HepG2 (cell line): ENCODE results near the gene SLC34A3. TPM values are rescaled to one million over a fixed set of nuclear protein-coding genes. Genes with fewer than 3 reads are reported as not detected.

Experiments used
- ATF3 ChIP-seq: sonication (generic); formaldehyde crosslinking; IDR thresholded peaks from 2 replicates; pipeline ENCODE4 v1.4.0; 2020; ENCODE audit warnings: missing genetic modification reagents
- ATF7 ChIP-seq, 2 experiments: fragments of 450-650 bp in 1 of 2; sonication (generic) in 1 of 2; formaldehyde crosslinking in 1 of 2; IDR thresholded peaks; 2 replicates each; pipeline versions ENCODE4 v1.4.0 to v1.6.1; 2016 to 2020; ENCODE audit warnings: antibody characterized with exemption in 1 of 2, mild to moderate bottlenecking in 1 of 2, missing genetic modification reagents in 1 of 2
- CSRNP2 ChIP-seq: sonication (generic); formaldehyde crosslinking; conservative IDR thresholded peaks from 2 replicates; pipeline ENCODE4 v1.8.0; 2022; ENCODE audit warnings: low read depth, missing genetic modification reagents
- GTF3A ChIP-seq: sonication (generic); formaldehyde crosslinking; conservative IDR thresholded peaks from 2 replicates; pipeline ENCODE4 v1.4.0; 2020; ENCODE audit warnings: mild to moderate bottlenecking, missing genetic modification reagents
- HNRNPLL ChIP-seq: fragments of 200-400 bp; formaldehyde crosslinking; IDR thresholded peaks from 2 replicates; pipeline ENCODE4 v1.6.1; 2017; ENCODE audit warnings: mild to moderate bottlenecking, low read depth, low read length; ENCODE audit not compliant: poor library complexity, severe bottlenecking
- NFE2L2 ChIP-seq: fragments of 150-350 bp; IDR thresholded peaks from 2 replicates; pipeline ENCODE4 v1.6.1; 2014; ENCODE audit warnings: low read length
- RARG ChIP-seq: sonication (generic); formaldehyde crosslinking; IDR thresholded peaks from 2 replicates; pipeline ENCODE4 v1.4.0; 2020; ENCODE audit warnings: low read depth, mild to moderate bottlenecking, missing genetic modification reagents
- SMARCE1 ChIP-seq: fragments of 450-650 bp; IDR thresholded peaks from 2 replicates; pipeline ENCODE4 v1.6.1; 2017; ENCODE audit warnings: borderline replicate concordance
- TBX2 ChIP-seq: sonication (generic); formaldehyde crosslinking; IDR thresholded peaks from 2 replicates; pipeline ENCODE4 v1.5.0; 2020; ENCODE audit warnings: missing genetic modification reagents, mild to moderate bottlenecking, borderline replicate concordance
- TFE3 ChIP-seq: IDR thresholded peaks from 2 replicates; pipeline ENCODE4 v1.6.1; 2016
- ZFYVE20 ChIP-seq: sonication (generic); formaldehyde crosslinking; IDR thresholded peaks from 2 replicates; pipeline ENCODE4 v1.8.0; 2023; ENCODE audit warnings: low read depth, mild to moderate bottlenecking, moderate library complexity, missing genetic modification reagents, borderline replicate concordance
- ZNF18 ChIP-seq: sonication (generic); formaldehyde crosslinking; IDR thresholded peaks from 2 replicates; pipeline ENCODE4 v1.8.0; 2022; ENCODE audit warnings: mild to moderate bottlenecking, missing genetic modification reagents; ENCODE audit not compliant: insufficient replicate concordance
- ZNF383 ChIP-seq: sonication (generic); formaldehyde crosslinking; IDR thresholded peaks from 2 replicates; pipeline ENCODE4 v1.4.0; 2020; ENCODE audit warnings: missing genetic modification reagents, mild to moderate bottlenecking, borderline replicate concordance
- ZNF746 ChIP-seq: sonication (generic); formaldehyde crosslinking; IDR thresholded peaks from 2 replicates; pipeline ENCODE4 v1.8.0; 2022; ENCODE audit warnings: mild to moderate bottlenecking, missing genetic modification reagents
- ZNF777 ChIP-seq: sonication (generic); formaldehyde crosslinking; IDR thresholded peaks from 2 replicates; pipeline ENCODE4 v1.4.0; 2020; ENCODE audit warnings: missing genetic modification reagents
- ZNF788 ChIP-seq: sonication (generic); formaldehyde crosslinking; IDR thresholded peaks from 2 replicates; pipeline ENCODE4 v1.5.0; 2020; ENCODE audit warnings: mild to moderate bottlenecking, missing genetic modification reagents, borderline replicate concordance
- ZNF891 ChIP-seq: sonication (generic); formaldehyde crosslinking; IDR thresholded peaks from 2 replicates; pipeline ENCODE4 v1.5.0; 2020; ENCODE audit warnings: mild to moderate bottlenecking, missing genetic modification reagents
- polyA plus RNA-seq, 8 experiments: library from polyadenylated mRNA; depleted of rRNA in 3 of 8; stranded (reverse) in 7 of 8; unstranded in 1 of 8; fragments of >200 nt; fragmentation: Illumina TruSeq in 4 of 8; extraction: Trizol in 4 of 8; gene quantifications; 2 replicates each; pipeline versions ENCODE4 v1.2.1 to v1.2.3, GENCODE V29; 2011 to 2016; ENCODE audit warnings: low read depth in 4 of 8, missing spikeins in 1 of 8, mixed read lengths in 1 of 8; ENCODE audit not compliant: insufficient read depth in 1 of 8
- total RNA-seq, 5 experiments: library from RNA; depleted of rRNA; stranded (reverse); fragments of >200 nt; fragmentation: Illumina TruSeq; extraction: Trizol; gene quantifications; 2 replicates each; pipeline ENCODE4 v1.2.3, GENCODE V29; 2016; ENCODE audit warnings: low read depth in 1 of 5
- TF ChIP-seq, protein P1 (sequence below): sonication (generic); formaldehyde crosslinking; IDR thresholded peaks from 2 replicates; pipeline ENCODE4 v1.8.1; 2023; ENCODE audit warnings: missing genetic modification reagents, inconsistent platforms, borderline replicate concordance
- TF ChIP-seq, protein P2 (sequence below): sonication (generic); formaldehyde crosslinking; conservative IDR thresholded peaks from 2 replicates; pipeline ENCODE4 v1.8.0; 2022; ENCODE audit warnings: mild to moderate bottlenecking, moderate library complexity, missing genetic modification reagents

Gene SLC34A3
- total and polyA plus RNA-seq, 2 of the 13 experiments (the other 11 are each of a cell fraction or from before 2014, with no cell fraction given) = 0.07 to 1.0 TPM

DNA sequence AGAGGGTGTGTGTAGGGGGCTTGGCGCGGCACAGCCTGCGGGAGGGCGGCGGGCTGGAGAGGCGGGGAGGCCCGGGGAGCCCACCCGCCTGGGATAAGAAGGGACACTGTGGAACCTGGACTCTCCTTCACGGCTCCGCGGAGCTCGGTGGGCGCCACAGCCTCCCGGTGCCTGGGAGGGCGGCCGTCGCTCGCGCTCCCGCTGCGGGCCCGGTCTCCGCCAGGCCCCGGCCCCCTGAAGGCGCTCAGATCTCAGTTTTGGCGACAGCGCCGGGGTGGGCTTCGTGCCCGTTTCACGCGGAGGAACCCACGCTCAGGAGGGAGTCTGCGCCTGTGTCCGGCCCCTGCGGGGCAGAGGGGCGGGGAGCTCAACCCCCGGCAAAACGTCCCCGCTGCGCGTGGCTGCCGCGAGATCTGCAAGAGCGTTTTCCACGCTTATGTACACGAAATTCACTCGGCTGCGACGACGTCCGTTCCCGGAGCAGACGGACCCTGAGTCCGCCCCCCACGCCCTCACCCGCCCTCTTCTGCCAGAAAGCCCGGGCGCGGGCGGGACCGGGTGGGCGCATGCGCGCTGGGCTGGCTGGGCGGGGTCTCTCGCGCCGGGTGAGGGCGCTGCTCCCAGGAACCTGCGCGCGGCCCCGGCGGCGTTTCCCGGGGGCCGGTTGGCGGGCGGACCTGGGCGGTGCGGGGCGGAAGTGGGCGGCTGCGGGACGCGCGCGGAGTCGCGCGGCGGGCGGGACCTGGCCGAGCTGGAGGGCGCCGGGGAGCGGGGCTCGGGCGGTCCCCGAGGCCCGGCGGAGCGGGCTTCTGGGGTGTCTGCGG lies 24.1 kb downstream of the SLC34A3 start, which contains the start of gene NELFB (continued):
- TF ChIP-seq, protein P1, sequence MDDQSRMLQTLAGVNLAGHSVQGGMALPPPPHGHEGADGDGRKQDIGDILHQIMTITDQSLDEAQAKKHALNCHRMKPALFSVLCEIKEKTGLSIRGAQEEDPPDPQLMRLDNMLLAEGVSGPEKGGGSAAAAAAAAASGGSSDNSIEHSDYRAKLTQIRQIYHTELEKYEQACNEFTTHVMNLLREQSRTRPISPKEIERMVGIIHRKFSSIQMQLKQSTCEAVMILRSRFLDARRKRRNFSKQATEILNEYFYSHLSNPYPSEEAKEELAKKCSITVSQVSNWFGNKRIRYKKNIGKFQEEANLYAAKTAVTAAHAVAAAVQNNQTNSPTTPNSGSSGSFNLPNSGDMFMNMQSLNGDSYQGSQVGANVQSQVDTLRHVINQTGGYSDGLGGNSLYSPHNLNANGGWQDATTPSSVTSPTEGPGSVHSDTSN (CRISPR knock-in tag) = no peak
- no peak for TF ChIP-seq ATF3 (CRISPR knock-in tag)
- TF ChIP-seq NFE2L2 = no peak
- TF ChIP-seq ATF7 (IDR thresholded peaks at IDR 0.05) = no peak
- TF ChIP-seq ATF7 (CRISPR knock-in tag; IDR thresholded peaks at IDR 0.05) = no peak
- TF ChIP-seq CSRNP2 (CRISPR knock-in tag) = peak; percentile 72; the same call in 1 of the 2 replicates
- no peak for TF ChIP-seq SMARCE1
- no peak for TF ChIP-seq ZFYVE20 (CRISPR knock-in tag)
- 0 out of 2 replicates have a peak, but pooled peaks have one; percentile 57 for TF ChIP-seq ZNF777 (CRISPR knock-in tag)
- peak; percentile 55 for TF ChIP-seq HNRNPLL
- TF ChIP-seq ZNF18 = peak; percentile 86
- TF ChIP-seq TFE3 (CRISPR knock-in tag) = no peak
- TF ChIP-seq, protein P2, sequence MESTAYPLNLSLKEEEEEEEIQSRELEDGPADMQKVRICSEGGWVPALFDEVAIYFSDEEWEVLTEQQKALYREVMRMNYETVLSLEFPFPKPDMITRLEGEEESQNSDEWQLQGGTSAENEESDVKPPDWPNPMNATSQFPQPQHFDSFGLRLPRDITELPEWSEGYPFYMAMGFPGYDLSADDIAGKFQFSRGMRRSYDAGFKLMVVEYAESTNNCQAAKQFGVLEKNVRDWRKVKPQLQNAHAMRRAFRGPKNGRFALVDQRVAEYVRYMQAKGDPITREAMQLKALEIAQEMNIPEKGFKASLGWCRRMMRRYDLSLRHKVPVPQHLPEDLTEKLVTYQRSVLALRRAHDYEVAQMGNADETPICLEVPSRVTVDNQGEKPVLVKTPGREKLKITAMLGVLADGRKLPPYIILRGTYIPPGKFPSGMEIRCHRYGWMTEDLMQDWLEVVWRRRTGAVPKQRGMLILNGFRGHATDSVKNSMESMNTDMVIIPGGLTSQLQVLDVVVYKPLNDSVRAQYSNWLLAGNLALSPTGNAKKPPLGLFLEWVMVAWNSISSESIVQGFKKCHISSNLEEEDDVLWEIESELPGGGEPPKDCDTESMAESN = no peak
- TF ChIP-seq GTF3A = no peak
- peak; percentile 79 for TF ChIP-seq ZNF746 (CRISPR knock-in tag)
- TF ChIP-seq RARG (CRISPR knock-in tag) = no peak
- no peak for TF ChIP-seq ZNF383 (CRISPR knock-in tag)
- no peak for TF ChIP-seq ZNF788 (CRISPR knock-in tag)
- no peak for TF ChIP-seq TBX2
- 0 out of 2 replicates have a peak, but pooled peaks have one; percentile 65 for TF ChIP-seq ZNF891 (CRISPR knock-in tag)
